Kidney epithelial cell (primary cell): Measurements from ENCODE around the gene RPS19. TPM values are rescaled to one million over a fixed set of nuclear protein-coding genes. Genes with fewer than 3 reads are reported as not detected.

Source experiments
- DNase-seq: peaks from one replicate; pipeline ENCODE4 v3.0.0-alpha.2; 2010; ENCODE audit warnings: low read depth
- H3K27me3 ChIP-seq: 2 replicates; pipeline ENCODE4 v1.6.0; 2011; ENCODE audit warnings: low read length; ENCODE audit not compliant: control insufficient read depth, insufficient read depth
- H3K36me3 ChIP-seq: 2 replicates; pipeline ENCODE4 v1.5.1; 2011; ENCODE audit warnings: low read length; ENCODE audit not compliant: control insufficient read depth, insufficient read depth
- H3K4me3 ChIP-seq: 2 replicates; pipeline ENCODE4 v1.5.1; 2011; ENCODE audit warnings: low read depth, mild to moderate bottlenecking, control low read depth, low read length
- total RNA-seq: library from RNA; depleted of rRNA; stranded (reverse); fragments of >200 nt; gene quantifications from 2 replicates; pipeline ENCODE4 v1.2.3, GENCODE V29; 2015
- TF ChIP-seq, protein P1 (sequence below): IDR thresholded peaks from 2 replicates; pipeline ENCODE4 v1.5.1; 2011; ENCODE audit warnings: mild to moderate bottlenecking, moderate library complexity, low read length, control low read depth, inconsistent platforms; ENCODE audit not compliant: insufficient read depth, poor library complexity, severe bottlenecking

Gene RPS19
- total RNA-seq, 1 donor from 2014 or later = 1,699 TPM

DNA sequence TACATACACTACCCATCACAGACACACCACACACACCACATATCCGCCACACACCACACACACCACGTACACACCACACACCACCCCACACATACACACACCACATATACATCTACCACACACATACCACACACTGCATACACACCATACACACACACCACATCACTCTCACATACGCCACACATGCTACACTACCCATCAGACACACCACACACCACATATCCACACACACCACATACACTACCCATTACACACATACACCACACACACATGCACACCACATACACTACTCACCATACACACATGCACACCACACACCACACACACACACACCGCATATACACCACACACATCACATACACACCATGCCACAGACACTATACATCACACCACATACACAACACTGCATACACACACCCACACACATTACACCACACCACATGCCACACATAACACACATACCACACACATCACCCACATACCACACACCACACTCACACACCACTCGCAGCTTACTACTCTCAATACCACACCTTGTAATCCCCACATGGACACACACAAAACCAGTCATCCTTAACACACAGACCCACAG lies 58.7 kb downstream of the RPS19 start:
- H3K27me3 ChIP-seq = peaks cover 83% of the 10 kb centered on the region
- TF ChIP-seq, protein P1, sequence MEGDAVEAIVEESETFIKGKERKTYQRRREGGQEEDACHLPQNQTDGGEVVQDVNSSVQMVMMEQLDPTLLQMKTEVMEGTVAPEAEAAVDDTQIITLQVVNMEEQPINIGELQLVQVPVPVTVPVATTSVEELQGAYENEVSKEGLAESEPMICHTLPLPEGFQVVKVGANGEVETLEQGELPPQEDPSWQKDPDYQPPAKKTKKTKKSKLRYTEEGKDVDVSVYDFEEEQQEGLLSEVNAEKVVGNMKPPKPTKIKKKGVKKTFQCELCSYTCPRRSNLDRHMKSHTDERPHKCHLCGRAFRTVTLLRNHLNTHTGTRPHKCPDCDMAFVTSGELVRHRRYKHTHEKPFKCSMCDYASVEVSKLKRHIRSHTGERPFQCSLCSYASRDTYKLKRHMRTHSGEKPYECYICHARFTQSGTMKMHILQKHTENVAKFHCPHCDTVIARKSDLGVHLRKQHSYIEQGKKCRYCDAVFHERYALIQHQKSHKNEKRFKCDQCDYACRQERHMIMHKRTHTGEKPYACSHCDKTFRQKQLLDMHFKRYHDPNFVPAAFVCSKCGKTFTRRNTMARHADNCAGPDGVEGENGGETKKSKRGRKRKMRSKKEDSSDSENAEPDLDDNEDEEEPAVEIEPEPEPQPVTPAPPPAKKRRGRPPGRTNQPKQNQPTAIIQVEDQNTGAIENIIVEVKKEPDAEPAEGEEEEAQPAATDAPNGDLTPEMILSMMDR = no peak
- H3K4me3 ChIP-seq = no peak overlapping the region
- H3K36me3 ChIP-seq = no peaks in the 10 kb centered on the region
- no peak for DNase-seq

DNA sequence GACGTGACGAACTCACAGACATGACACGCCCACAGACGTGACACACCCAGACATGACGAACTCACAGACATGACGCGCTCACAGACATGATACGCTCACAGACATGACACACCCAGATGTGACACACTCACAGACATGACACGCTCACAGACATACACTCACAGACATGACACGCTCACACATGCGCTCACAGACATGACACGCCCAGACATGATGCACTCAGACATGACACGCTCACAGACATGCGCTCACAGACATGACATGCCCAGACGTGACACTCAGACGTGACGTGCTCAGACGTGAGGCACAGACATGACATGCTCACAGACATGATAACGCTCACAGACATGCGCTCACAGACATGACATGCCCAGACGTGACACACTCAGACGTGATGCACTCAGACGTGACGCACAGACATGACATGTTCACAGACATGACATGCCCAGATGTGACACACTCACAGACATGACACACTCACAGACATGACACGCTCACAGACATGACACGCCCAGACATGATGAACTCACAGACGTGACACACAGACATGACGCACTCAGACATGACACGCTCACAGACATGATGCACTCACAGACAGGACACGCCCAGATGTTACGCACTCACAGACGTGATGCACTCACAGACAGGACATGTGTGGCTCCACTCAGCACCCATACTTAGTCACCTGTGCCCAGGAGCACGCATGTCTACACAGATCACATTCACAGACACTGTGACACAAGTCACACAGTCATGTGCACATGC lies 60.1 kb downstream of the RPS19 start:
- no peak for DNase-seq
- Histone ChIP-seq H3K36me3 (no peaks in the 10 kb centered on the region), H3K27me3 (peaks cover 87% of the 10 kb centered on the region), H3K4me3 (no peak overlapping the region)
- TF ChIP-seq, protein P1 = no peak

DNA sequence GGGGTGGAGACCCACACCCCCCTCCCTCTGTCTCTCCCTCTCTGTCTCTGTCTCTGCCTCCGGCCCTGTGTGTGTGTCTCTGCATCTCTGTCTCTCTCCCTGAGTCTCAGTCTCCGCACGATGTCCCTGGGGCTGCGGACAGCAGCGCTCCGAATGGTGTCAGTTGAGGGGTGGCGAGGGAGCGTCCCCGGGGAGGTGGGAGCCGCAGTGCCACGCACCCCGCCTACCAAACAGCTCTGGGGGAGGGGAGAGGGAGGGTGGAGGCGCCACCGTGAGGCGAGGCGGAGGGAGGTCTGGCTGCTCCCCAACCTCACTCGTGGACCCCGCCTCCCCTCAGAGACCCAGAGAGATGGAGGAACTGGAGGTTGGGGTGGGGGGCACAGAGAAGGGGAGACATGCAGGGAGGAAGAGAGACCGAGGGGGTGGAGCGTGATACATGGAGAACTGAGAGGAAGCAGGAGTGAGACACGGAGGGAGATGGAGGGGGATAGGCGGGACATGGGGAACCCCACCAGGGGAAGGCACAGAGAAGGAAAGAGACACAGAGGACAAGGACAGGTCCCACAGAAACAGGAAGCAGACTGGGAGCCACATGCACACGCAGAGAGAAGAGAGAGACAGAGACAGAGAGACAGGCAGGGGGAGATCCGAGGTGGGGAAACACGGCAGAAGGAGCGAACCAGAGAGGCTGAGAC lies 61.0 kb downstream of the RPS19 start:
- Histone ChIP-seq H3K36me3 (no peaks in the 10 kb centered on the region), H3K27me3 (peaks cover 88% of the 10 kb centered on the region), H3K4me3 (no peak overlapping the region)
- DNase-seq = no peak
- TF ChIP-seq, protein P1 = no peak

DNA sequence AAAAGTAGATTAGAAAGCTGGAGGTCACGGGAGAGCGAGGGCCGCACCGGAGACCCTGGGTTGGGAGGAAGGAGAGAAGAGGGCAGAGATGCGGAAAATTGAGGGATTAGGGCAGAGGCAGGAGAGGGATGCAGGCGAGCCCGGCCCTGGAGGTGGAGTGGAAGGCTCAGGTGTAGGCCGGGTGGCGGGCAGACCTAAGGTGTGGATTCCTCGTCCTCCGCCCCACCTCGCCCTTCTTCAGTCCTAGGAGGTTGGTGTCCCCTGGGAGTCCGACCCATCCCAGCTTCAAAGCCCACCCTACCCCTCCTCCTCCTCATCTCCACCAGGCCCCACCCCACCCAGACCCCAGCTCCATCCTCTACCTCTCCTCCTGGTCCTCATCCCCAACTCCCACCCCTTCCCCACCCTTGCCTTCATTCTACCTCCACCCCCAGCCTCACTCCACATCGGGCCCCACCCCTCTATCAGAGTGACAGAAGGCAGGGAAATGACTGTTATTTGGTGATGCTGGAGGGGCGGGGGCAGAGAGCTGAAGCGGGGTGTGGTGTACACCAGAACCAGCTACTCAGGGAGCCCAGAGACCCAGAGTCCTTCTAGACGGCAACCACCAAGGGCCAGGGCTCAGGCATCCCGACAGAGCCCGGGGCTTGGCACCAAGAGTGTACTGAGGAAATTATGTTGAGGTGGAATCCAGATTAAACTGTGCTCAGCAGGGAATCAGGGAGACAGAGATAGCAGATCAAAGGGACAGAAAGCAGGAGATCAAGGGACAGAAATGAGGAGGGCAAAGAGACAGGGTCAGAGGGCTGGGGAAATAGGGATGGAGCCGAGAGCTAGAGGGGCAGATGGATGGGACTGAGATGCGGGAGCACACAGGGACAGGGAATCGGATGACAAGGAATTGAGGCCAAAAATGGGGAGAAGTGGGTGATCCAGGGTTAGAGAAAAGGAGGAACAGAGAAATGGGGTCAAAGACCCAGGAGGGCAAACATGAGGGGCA lies 61.8 kb downstream of the RPS19 start:
- H3K27me3 ChIP-seq = peaks cover 88% of the 10 kb centered on the region
- no peak for DNase-seq
- H3K36me3 ChIP-seq = no peaks in the 10 kb centered on the region
- no peak overlapping the region for H3K4me3 ChIP-seq
- TF ChIP-seq, protein P1 = no peak

Other genes with a start within 250 kb of the RPS19 start
- gene CEACAM4, start 233.2 kb upstream of the RPS19 start, total RNA-seq = not detected in 2 replicates
- gene CEACAM7, start 172.0 kb upstream of the RPS19 start, total RNA-seq = not detected in 2 replicates
- gene CEACAM5, start 151.6 kb upstream of the RPS19 start, total RNA-seq = not detected in 2 replicates
- gene CEACAM6, start 104.7 kb upstream of the RPS19 start, total RNA-seq = 0.13 TPM in 1 of 2 replicates, not detected in the other
- not detected in 2 replicates for gene CEACAM3, start 63.7 kb upstream of the RPS19 start, total RNA-seq
- not detected in 2 replicates for gene LYPD4, start 15.6 kb upstream of the RPS19 start, total RNA-seq
- gene DMRTC2, start 15.2 kb upstream of the RPS19 start, total RNA-seq = not detected in 2 replicates
- gene CD79A, start 17.0 kb downstream of the RPS19 start, total RNA-seq = 0.27 TPM in 1 of 2 replicates, not detected in the other
- 72.2 and 81.5 TPM in 2 replicates for gene ARHGEF1, start 22.9 kb downstream of the RPS19 start, total RNA-seq
- gene ERFL, start 68.2 kb downstream of the RPS19 start, total RNA-seq = not detected in 2 replicates
- 126 and 130 TPM in 2 replicates for gene RABAC1, start 99.1 kb downstream of the RPS19 start, total RNA-seq
- gene ATP1A3, start 134.0 kb downstream of the RPS19 start, total RNA-seq = 1.4 TPM in 1 of 2 replicates, not detected in the other
- 14.2 and 20.2 TPM in 2 replicates for gene GRIK5, start 210.0 kb downstream of the RPS19 start, total RNA-seq
- gene ZNF574, start 215.9 kb downstream of the RPS19 start, total RNA-seq = 17.3 and 27.0 TPM in 2 replicates